GM12878 (cell line): ENCODE results near the gene GJC1. TPM values are rescaled to one million over a fixed set of nuclear protein-coding genes. Genes with fewer than 3 reads are reported as not detected.

Experiments
- ATAC-seq: fragments of 200-7000 bp; cut with Tn5 transposase; 3 replicates; pipeline ENCODE4 v1.9.1; 2020; ENCODE audit warnings: mild to moderate bottlenecking, moderate library complexity
- BruUV-seq: library from RNA; stranded (reverse); fragments of 400-500 nt; replicated peaks from 2 replicates; lab custom pipeline; 2021; lab: Mats Ljungman, UMichigan
- CTCF ChIA-PET: fragments of 300-600 bp; sonication (Branson Sonifier 250); formaldehyde crosslinking; extraction: SDS; loops from one replicate; lab custom pipeline; 2021; ENCODE audit warnings: inconsistent platforms; lab: Yijun Ruan, JAX
- POLR2A ChIA-PET: fragments of 350-600 bp; formaldehyde crosslinking; extraction: SDS; loops from one replicate; lab custom pipeline; 2021; ENCODE audit warnings: inconsistent platforms; lab: Charles Lee
- RAD21 ChIA-PET: fragments of 300-600 bp; sonication (Branson Sonifier 250); formaldehyde crosslinking; loops from one replicate; lab custom pipeline; 2023; ENCODE audit warnings: antibody characterized with exemption; ENCODE audit not compliant: unreplicated experiment; lab: Charles Lee
- SMC1A ChIA-PET: fragments of 300-600 bp; sonication (Branson Sonifier 250); formaldehyde crosslinking; loops from one replicate; lab custom pipeline; 2023; ENCODE audit not compliant: unreplicated experiment, uncharacterized antibody; lab: Charles Lee
- DNase-seq: peaks from one replicate; pipeline ENCODE4 v3.0.0-alpha.2; 2011; ENCODE audit warnings: low read depth, low spot score
- FAIRE-seq: peaks from 3 replicates; lab custom pipeline; 2011; peaks lifted over from hg19 to GRCh38; lab: Jason Lieb, UNC
- H2AFZ ChIP-seq: 2 replicates; pipeline ENCODE4 v1.6.0; 2011; ENCODE audit warnings: low read depth, low read length, control low read depth; ENCODE audit not compliant: control insufficient read depth
- H3K27ac ChIP-seq: 2 replicates; pipeline ENCODE4 v1.5.1; 2011; ENCODE audit warnings: control low read depth; ENCODE audit not compliant: control insufficient read depth, insufficient read depth
- H3K27me3 ChIP-seq, 2 experiments: replicated peaks in 1 of 2; 2 replicates each; pipeline versions ENCODE4 v1.6.0 to v1.6.1; 2011; ENCODE audit warnings: low read length in 1 of 2; ENCODE audit not compliant: control insufficient read depth in 2 of 2, insufficient read depth in 2 of 2
- H3K36me3 ChIP-seq, 2 experiments: 2 replicates each; pipeline ENCODE4 v1.5.1; 2011; ENCODE audit warnings: low read length in 1 of 2; ENCODE audit not compliant: control insufficient read depth in 2 of 2, insufficient read depth in 2 of 2
- H3K4me1 ChIP-seq: 2 replicates; pipeline ENCODE4 v1.6.1; 2011; ENCODE audit warnings: mild to moderate bottlenecking, low read length, moderate library complexity, mixed read lengths; ENCODE audit not compliant: control insufficient read depth, insufficient read depth
- H3K4me2 ChIP-seq: 2 replicates; pipeline ENCODE4 v1.6.0; 2011; ENCODE audit warnings: control low read depth; ENCODE audit not compliant: control insufficient read depth, insufficient read depth
- H3K4me3 ChIP-seq: fragments of 200-600 bp; sonication (generic); 2 replicates; pipeline ENCODE4 v1.5.1; 2016
- H3K79me2 ChIP-seq: 2 replicates; pipeline ENCODE4 v1.6.0; 2011; ENCODE audit warnings: low read length; ENCODE audit not compliant: control insufficient read depth, insufficient read depth
- H3K9ac ChIP-seq: 2 replicates; pipeline ENCODE4 v1.8.0; 2011; ENCODE audit warnings: low read length, control low read depth, mixed read lengths; ENCODE audit not compliant: control insufficient read depth, insufficient read depth
- H3K9me3 ChIP-seq: replicated peaks from 3 replicates; pipeline ENCODE4 v1.5.1; 2011; ENCODE audit warnings: mild to moderate bottlenecking, low read length; ENCODE audit not compliant: control insufficient read depth, insufficient read depth
- H4K20me1 ChIP-seq: 2 replicates; pipeline ENCODE4 v1.6.0; 2011; ENCODE audit not compliant: control insufficient read depth, insufficient read depth
- BHLHE40 ChIP-seq, 2 experiments: fragments of 450-650 bp in 1 of 2; IDR thresholded peaks; 2 replicates each; pipeline ENCODE4 v1.6.1; 2011 to 2017; ENCODE audit warnings: low read depth in 2 of 2, borderline replicate concordance in 1 of 2, improper control_type of control experiment in 1 of 2, low read length in 1 of 2, mild to moderate bottlenecking in 1 of 2
- CHD1 ChIP-seq: IDR thresholded peaks from 2 replicates; pipeline ENCODE4 v1.6.1; 2012; ENCODE audit warnings: low read depth, low read length, improper control_type of control experiment
- CREB1 ChIP-seq: IDR thresholded peaks from 2 replicates; pipeline ENCODE4 v1.6.1; 2012; ENCODE audit warnings: low read depth, mild to moderate bottlenecking, inconsistent platforms
- GATAD2B ChIP-seq: fragments of 450-650 bp; conservative IDR thresholded peaks from 2 replicates; pipeline ENCODE4 v1.6.1; 2017; ENCODE audit warnings: low read depth, mild to moderate bottlenecking, moderate library complexity
- MEF2A ChIP-seq: IDR thresholded peaks from 2 replicates; pipeline ENCODE4 v1.6.1; 2011; ENCODE audit warnings: low read depth, mild to moderate bottlenecking, low read length, moderate library complexity; ENCODE audit not compliant: insufficient read depth
- NFXL1 ChIP-seq: fragments of 450-650 bp; IDR thresholded peaks from 2 replicates; pipeline ENCODE4 v1.6.1; 2017; ENCODE audit warnings: antibody characterized with exemption, mild to moderate bottlenecking, borderline replicate concordance
- NFYA ChIP-seq: IDR thresholded peaks from 2 replicates; pipeline ENCODE4 v1.6.1; 2011; ENCODE audit warnings: low read depth, mild to moderate bottlenecking, low read length, improper control_type of control experiment, borderline replicate concordance
- POLR2A ChIP-seq: IDR thresholded peaks from 2 replicates; pipeline ENCODE4 v1.6.1; 2011; ENCODE audit warnings: low read depth, mild to moderate bottlenecking, low read length
- SMC3 ChIP-seq: IDR thresholded peaks from 2 replicates; pipeline ENCODE4 v1.6.1; 2011; ENCODE audit warnings: low read length, improper control_type of control experiment, borderline replicate concordance
- ZBTB11 ChIP-seq: fragments of 450-650 bp; formaldehyde crosslinking; IDR thresholded peaks from 2 replicates; pipeline ENCODE4 v1.5.0; 2022; ENCODE audit warnings: mild to moderate bottlenecking, missing genetic modification characterization
- WGBS: methylation state at CpG from one replicate; pipeline ENCODE4 v1.1.6; 2016; ENCODE audit warnings: low lambda C conversion rate; ENCODE audit not compliant: insufficient replicate concordance, insufficient coverage; ENCODE audit errors: missing lambda C conversion rate; 5-methylcytosine and 5-hydroxymethylcytosine counted together
- in situ Hi-C: fragments of 300-500 bp; cut with MboI; formaldehyde crosslinking; loops from 9 replicates; pipeline ENCODE4 v1.14.3; 2018; ENCODE audit warnings: mixed read lengths
- intact Hi-C: fragments of 100-400 bp; cut with micrococcal nuclease; formaldehyde crosslinking; loops from one replicate; pipeline ENCODE4 v1.14.2; 2022; ENCODE audit not compliant: unreplicated experiment
- polyA plus RNA-seq, 11 experiments: library from polyadenylated mRNA; depleted of rRNA in 4 of 11; unstranded in 6 of 11; stranded (reverse) in 5 of 11; fragments of >200 nt; fragmentation: Nextera tagmentation in 4 of 11; fragmentation: Illumina TruSeq in 1 of 11; extraction: Ambion mirVana in 4 of 11; extraction: Trizol in 1 of 11; gene quantifications; 1 replicate in 1 of 11; 2 replicates in 10 of 11; pipeline versions ENCODE4 v1.2.1 to v1.2.3, GENCODE V29; 2011 to 2016; ENCODE audit warnings: inconsistent platforms in 2 of 11, missing spikeins in 2 of 11, low read depth in 1 of 11
- total RNA-seq, 4 experiments: library from RNA; depleted of rRNA in 3 of 4; stranded (reverse); fragments of >200 nt in 3 of 4; fragmentation: Illumina TruSeq in 1 of 4; extraction: Trizol in 1 of 4; gene quantifications; 2 replicates each; pipeline versions ENCODE4 v1.2.1 to v1.2.3, GENCODE V29; 2013 to 2021
- TF ChIP-seq, protein P1 (sequence below): fragments of 450-650 bp; IDR thresholded peaks from 2 replicates; pipeline ENCODE4 v1.6.1; 2017; ENCODE audit warnings: mild to moderate bottlenecking, moderate library complexity
- TF ChIP-seq, protein P2 (sequence below): fragments of 450-650 bp; IDR thresholded peaks from 2 replicates; pipeline ENCODE4 v1.6.1; 2016; ENCODE audit warnings: mild to moderate bottlenecking

Gene GJC1
- total and polyA plus RNA-seq, 10 of the 15 experiments (the other 5 are each of a cell fraction or from before 2014, with no cell fraction given) = 0.37 to 3.4 (median 0.90) TPM

GRCh38 chr17:44785921-44786320, 44.2 kb downstream of the GJC1 start:
- no peak overlapping the region for H3K4me2 ChIP-seq
- no peak for DNase-seq
- no TSS peak for BruUV-seq
- ChIA-PET RAD21 (no interaction called here), CTCF (interaction anchor here (0.6 to 12.1 kb wide), 3 partner anchors 79 to 261 kb away, joined by 3 to 175 read pairs (median 3); no protein-coding TSS in a partner anchor), SMC1A (no interaction called here), POLR2A (no interaction called here)
- no peaks in the 10 kb centered on the region for H3K79me2 ChIP-seq
- 56% methylated on average over 7 of the region's 7 CpGs for WGBS
- in situ Hi-C loops = no loop called here
- no peak for FAIRE-seq
- no peaks in the 10 kb centered on the region for H3K4me1 ChIP-seq
- H3K36me3 ChIP-seq = no peaks in the 10 kb centered on the region
- H4K20me1 ChIP-seq = no peaks in the 10 kb centered on the region
- ATAC-seq = no peak
- H3K9ac ChIP-seq = no peak overlapping the region
- H3K4me3 ChIP-seq = no peak overlapping the region
- H2AFZ ChIP-seq = no peak overlapping the region
- intact Hi-C loops = no loop called here
- no peaks in the 10 kb centered on the region for H3K9me3 ChIP-seq
- H3K27ac ChIP-seq = no peak overlapping the region
- no peaks in the 10 kb centered on the region; a peak in 3 of 4 replicates for H3K27me3 ChIP-seq
- TF ChIP-seq NFYA = no peak
- TF ChIP-seq, protein P1, sequence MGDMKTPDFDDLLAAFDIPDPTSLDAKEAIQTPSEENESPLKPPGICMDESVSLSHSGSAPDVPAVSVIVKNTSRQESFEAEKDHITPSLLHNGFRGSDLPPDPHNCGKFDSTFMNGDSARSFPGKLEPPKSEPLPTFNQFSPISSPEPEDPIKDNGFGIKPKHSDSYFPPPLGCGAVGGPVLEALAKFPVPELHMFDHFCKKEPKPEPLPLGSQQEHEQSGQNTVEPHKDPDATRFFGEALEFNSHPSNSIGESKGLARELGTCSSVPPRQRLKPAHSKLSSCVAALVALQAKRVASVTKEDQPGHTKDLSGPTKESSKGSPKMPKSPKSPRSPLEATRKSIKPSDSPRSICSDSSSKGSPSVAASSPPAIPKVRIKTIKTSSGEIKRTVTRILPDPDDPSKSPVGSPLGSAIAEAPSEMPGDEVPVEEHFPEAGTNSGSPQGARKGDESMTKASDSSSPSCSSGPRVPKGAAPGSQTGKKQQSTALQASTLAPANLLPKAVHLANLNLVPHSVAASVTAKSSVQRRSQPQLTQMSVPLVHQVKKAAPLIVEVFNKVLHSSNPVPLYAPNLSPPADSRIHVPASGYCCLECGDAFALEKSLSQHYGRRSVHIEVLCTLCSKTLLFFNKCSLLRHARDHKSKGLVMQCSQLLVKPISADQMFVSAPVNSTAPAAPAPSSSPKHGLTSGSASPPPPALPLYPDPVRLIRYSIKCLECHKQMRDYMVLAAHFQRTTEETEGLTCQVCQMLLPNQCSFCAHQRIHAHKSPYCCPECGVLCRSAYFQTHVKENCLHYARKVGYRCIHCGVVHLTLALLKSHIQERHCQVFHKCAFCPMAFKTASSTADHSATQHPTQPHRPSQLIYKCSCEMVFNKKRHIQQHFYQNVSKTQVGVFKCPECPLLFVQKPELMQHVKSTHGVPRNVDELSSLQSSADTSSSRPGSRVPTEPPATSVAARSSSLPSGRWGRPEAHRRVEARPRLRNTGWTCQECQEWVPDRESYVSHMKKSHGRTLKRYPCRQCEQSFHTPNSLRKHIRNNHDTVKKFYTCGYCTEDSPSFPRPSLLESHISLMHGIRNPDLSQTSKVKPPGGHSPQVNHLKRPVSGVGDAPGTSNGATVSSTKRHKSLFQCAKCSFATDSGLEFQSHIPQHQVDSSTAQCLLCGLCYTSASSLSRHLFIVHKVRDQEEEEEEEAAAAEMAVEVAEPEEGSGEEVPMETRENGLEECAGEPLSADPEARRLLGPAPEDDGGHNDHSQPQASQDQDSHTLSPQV = no peak
- no peak for TF ChIP-seq BHLHE40 (IDR thresholded peaks at IDR 0.05; ENCODE audit: borderline replicate concordance in 1 of 2, low read depth in 2 of 2, low read length in 1 of 2)
- TF ChIP-seq SMC3 = no peak
- TF ChIP-seq CREB1 = no peak
- no peak for TF ChIP-seq POLR2A
- TF ChIP-seq NFXL1 = no peak
- TF ChIP-seq, protein P2, sequence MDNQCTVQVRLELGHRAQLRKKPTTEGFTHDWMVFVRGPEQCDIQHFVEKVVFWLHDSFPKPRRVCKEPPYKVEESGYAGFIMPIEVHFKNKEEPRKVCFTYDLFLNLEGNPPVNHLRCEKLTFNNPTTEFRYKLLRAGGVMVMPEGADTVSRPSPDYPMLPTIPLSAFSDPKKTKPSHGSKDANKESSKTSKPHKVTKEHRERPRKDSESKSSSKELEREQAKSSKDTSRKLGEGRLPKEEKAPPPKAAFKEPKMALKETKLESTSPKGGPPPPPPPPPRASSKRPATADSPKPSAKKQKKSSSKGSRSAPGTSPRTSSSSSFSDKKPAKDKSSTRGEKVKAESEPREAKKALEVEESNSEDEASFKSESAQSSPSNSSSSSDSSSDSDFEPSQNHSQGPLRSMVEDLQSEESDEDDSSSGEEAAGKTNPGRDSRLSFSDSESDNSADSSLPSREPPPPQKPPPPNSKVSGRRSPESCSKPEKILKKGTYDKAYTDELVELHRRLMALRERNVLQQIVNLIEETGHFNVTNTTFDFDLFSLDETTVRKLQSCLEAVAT = no peak
- no peak for TF ChIP-seq GATAD2B
- TF ChIP-seq MEF2A = no peak
- TF ChIP-seq ZBTB11 = no peak
- TF ChIP-seq CHD1 = no peak
